Endothelial cell of umbilical vein (primary cell): ENCODE results near the gene C5.
A peak's percentile ranks its signal among the peaks of the same experiment; 100 is the strongest.

Experiments used
- CTCF ChIP-seq, 2 donors: IDR thresholded peaks; 1 replicate in 1 of 2; 2 replicates in 1 of 2; pipeline ENCODE4 v1.5.1; 2011; ENCODE audit warnings: low read length in 2 of 2, mild to moderate bottlenecking in 2 of 2, moderate library complexity in 2 of 2, control low read depth in 1 of 2, inconsistent platforms in 1 of 2, low read depth in 1 of 2; ENCODE audit not compliant: insufficient read depth in 1 of 2; ENCODE audit errors: extremely low read depth in 1 of 2
- POLR2A ChIP-seq: IDR thresholded peaks from 2 replicates; pipeline ENCODE4 v1.6.1; 2012; ENCODE audit warnings: low read depth, mild to moderate bottlenecking, control low read depth, low read length
- POLR2AphosphoS5 ChIP-seq: IDR thresholded peaks from 2 replicates; pipeline ENCODE4 v1.6.1; 2012; ENCODE audit warnings: low read depth, mild to moderate bottlenecking, control low read depth, low read length, moderate library complexity; ENCODE audit not compliant: insufficient read depth

GRCh38 chr9:120929229-120929791 lies 120.8 kb downstream of the C5 start:
- TF ChIP-seq CTCF (IDR thresholded peaks at IDR 0.05; ENCODE audit: extremely low read depth in 1 of 2, insufficient read depth in 1 of 2, low read depth in 1 of 2, low read length in 2 of 2) (peak in 1 of 2 donors; percentile 20), POLR2A (no peak), POLR2AphosphoS5 (no peak)
